ENCODE results near the gene JAK1.

The JAK1 gene

DNA sequence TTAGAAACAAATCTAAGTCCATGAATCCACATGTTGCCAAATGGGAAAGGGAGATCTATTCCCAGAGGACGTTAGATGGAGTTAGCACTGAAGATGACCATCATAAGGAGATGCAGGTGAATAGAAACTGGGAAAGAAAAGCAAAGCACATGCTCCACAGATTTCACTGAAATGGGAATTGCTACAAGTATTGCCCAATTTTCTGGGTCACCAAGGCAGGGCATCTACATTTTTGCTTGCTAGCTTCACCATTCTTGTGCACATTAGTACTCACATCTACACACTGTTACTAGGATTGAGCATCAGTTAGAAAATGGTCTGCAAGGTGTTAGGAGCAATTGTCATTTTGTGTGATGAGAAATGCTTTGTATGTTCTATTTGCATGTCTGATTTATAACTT, 99.1 kb downstream of the JAK1 start:
- peaks cover 7% of the 10 kb centered on the region; the same call in 1 of the 2 replicates for H3K36me3 ChIP-seq (ENCODE audit: insufficient read depth, low read depth, low read length)
- no peaks in the 10 kb centered on the region for H3K9me3 ChIP-seq (ENCODE audit: insufficient read depth, low read depth, low read length)
- no peaks in the 10 kb centered on the region for H3K4me1 ChIP-seq (ENCODE audit: insufficient read depth, low read length)
- H3K4me3 ChIP-seq (ENCODE audit: low read length), result no peak overlapping the region
- H3K9ac ChIP-seq (ENCODE audit: low read depth, low read length), result no peak overlapping the region
- H3K27ac ChIP-seq (ENCODE audit: low read length), result no peak overlapping the region
- H3K27me3 ChIP-seq (ENCODE audit: insufficient read depth, low read length), result no peaks in the 10 kb centered on the region

GRCh38 chr1:64866689-64867088, 99.7 kb downstream of the JAK1 start:
- H3K9ac ChIP-seq (ENCODE audit: low read depth, low read length), result no peak overlapping the region
- no peaks in the 10 kb centered on the region for H3K27me3 ChIP-seq (ENCODE audit: insufficient read depth, low read length)
- H3K27ac ChIP-seq (ENCODE audit: low read length), result no peak overlapping the region
- H3K4me3 ChIP-seq (ENCODE audit: low read length), result no peak overlapping the region
- H3K9me3 ChIP-seq (ENCODE audit: insufficient read depth, low read depth, low read length), result no peaks in the 10 kb centered on the region
- H3K36me3 ChIP-seq (ENCODE audit: insufficient read depth, low read depth, low read length), result peaks cover 7% of the 10 kb centered on the region; the same call in 1 of the 2 replicates
- no peaks in the 10 kb centered on the region for H3K4me1 ChIP-seq (ENCODE audit: insufficient read depth, low read length)

- H3K9ac ChIP-seq (ENCODE audit: low read depth, low read length), result no peak overlapping the region
- H3K27me3 ChIP-seq (ENCODE audit: insufficient read depth, low read length), result no peaks in the 10 kb centered on the region
- no peak overlapping the region for H3K27ac ChIP-seq (ENCODE audit: low read length)
- H3K4me3 ChIP-seq (ENCODE audit: low read length), result no peak overlapping the region
- H3K4me1 ChIP-seq (ENCODE audit: insufficient read depth, low read length), result no peaks in the 10 kb centered on the region
- H3K36me3 ChIP-seq (ENCODE audit: insufficient read depth, low read depth, low read length), result peaks cover 7% of the 10 kb centered on the region; the same call in 1 of the 2 replicates
- H3K9me3 ChIP-seq (ENCODE audit: insufficient read depth, low read depth, low read length), result no peaks in the 10 kb centered on the region
Observed at GRCh38 chr1:64865105-64865757, 101.1 kb downstream of the JAK1 start.

DNA sequence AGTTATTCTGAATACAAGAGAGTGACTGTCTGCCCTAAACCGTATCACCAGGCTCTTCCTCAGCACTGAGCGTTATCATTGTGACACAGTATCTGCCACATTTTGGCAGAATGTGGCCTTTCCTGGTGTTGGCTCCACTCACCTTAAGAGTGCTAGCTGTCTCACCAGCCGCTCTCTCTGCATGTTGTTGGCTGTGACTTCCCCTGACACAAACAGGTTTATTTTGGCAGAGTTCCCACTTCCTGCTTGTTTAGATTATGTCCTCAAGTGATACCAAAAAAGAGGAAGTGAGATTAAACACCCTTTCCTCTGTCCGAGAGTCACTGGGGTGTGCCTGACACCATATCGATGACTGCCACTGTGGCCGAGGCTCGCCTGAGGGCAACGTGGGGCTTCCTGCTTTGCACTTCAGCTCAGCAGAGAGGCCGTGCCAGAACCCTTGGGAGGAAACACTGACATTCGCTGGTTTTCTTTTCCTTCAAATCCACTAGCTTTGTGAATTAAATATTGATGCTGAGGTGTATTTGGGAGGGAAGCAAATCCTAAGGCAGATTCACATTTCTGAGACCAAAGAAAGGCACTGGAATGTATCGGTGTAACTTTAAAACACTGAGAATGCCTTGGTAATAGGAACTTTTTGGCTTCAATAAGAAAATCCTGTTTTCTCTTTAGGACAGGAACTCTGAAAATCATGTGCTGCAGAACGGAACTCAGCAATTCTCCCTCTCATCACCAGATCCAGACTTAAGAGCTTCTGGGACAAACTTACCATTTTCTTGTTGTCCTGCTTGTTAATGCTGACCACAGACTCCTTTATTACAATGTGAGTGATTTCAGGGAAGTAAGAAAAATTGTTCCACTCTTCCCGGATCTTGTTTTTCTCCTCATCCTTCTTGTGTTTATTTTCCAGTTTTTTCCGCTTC, 102.1 kb downstream of the JAK1 start:
- Histone ChIP-seq H3K4me3 (ENCODE audit: low read length) (no peak overlapping the region), H3K27ac (ENCODE audit: low read length) (no peak overlapping the region), H3K9ac (ENCODE audit: low read depth, low read length) (no peak overlapping the region)

GRCh38 chr1:64861611-64862010, 104.7 kb downstream of the JAK1 start:
- Histone ChIP-seq H3K4me1 (ENCODE audit: insufficient read depth, low read length) (no peaks in the 10 kb centered on the region), H3K4me3 (ENCODE audit: low read length) (no peak overlapping the region), H3K36me3 (ENCODE audit: insufficient read depth, low read depth, low read length) (peaks cover 22% of the 10 kb centered on the region), H3K27ac (ENCODE audit: low read length) (no peak overlapping the region), H3K9ac (ENCODE audit: low read depth, low read length) (no peak overlapping the region), H3K27me3 (ENCODE audit: insufficient read depth, low read length) (no peaks in the 10 kb centered on the region), H3K9me3 (ENCODE audit: insufficient read depth, low read depth, low read length) (no peaks in the 10 kb centered on the region)

More for the DNA sequence above, 102.1 kb downstream of the JAK1 start:
- H3K9me3 ChIP-seq (ENCODE audit: insufficient read depth, low read depth, low read length), result no peaks in the 10 kb centered on the region
- H3K27me3 ChIP-seq (ENCODE audit: insufficient read depth, low read length), result no peaks in the 10 kb centered on the region
- H3K4me1 ChIP-seq (ENCODE audit: insufficient read depth, low read length), result no peaks in the 10 kb centered on the region
- H3K36me3 ChIP-seq (ENCODE audit: insufficient read depth, low read depth, low read length), result peaks cover 12% of the 10 kb centered on the region

DNA sequence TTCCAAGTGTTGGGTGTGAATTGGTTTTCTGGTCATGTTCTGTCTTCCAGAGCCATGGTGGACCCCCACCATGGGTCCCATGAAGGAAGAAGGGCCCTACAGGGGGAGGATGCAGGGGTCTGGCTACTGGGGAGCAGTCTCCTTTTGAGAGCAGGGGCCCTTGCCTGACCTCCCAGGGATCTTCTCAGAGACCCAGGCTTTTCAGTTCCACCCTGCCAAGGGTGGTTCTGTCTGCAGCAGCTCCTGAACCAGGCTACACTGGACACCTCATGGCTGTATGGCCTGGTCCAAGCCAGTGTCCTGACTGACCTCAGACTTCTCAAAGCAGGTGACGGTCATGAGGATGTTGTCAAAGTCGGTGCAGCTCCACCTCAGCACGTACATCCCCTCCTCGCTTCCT, 109.0 kb downstream of the JAK1 start:
- no peaks in the 10 kb centered on the region for H3K9me3 ChIP-seq (ENCODE audit: insufficient read depth, low read depth, low read length)
- no peak overlapping the region for H3K27ac ChIP-seq (ENCODE audit: low read length)
- H3K4me3 ChIP-seq (ENCODE audit: low read length), result no peak overlapping the region
- H3K27me3 ChIP-seq (ENCODE audit: insufficient read depth, low read length), result no peaks in the 10 kb centered on the region
- no peaks in the 10 kb centered on the region for H3K4me1 ChIP-seq (ENCODE audit: insufficient read depth, low read length)
- H3K36me3 ChIP-seq (ENCODE audit: insufficient read depth, low read depth, low read length), result peaks cover 29% of the 10 kb centered on the region
- H3K9ac ChIP-seq (ENCODE audit: low read depth, low read length), result no peak overlapping the region

DNA sequence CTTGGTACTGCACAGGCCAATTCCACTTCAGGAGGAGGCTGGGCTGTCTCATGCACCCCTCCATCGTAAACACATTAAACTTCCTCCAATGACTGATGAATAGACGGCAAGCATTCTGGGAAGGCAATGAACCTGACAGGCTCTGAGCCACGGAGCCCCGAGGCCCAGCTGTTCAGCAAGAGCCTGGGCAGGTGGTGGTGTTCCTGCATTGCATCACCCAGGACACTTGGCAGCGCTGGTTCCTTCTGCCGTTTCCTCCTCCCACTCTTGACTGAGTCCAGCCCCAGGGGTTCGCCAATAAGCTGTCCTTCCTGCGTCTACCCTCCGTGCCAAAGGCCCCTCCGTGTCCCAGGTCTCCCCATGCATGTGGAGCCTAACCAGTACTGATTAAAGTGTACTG, 109.8 kb downstream of the JAK1 start:
- Histone ChIP-seq H3K4me1 (ENCODE audit: insufficient read depth, low read length) (no peaks in the 10 kb centered on the region), H3K27me3 (ENCODE audit: insufficient read depth, low read length) (no peaks in the 10 kb centered on the region), H3K36me3 (ENCODE audit: insufficient read depth, low read depth, low read length) (peaks cover 29% of the 10 kb centered on the region)

DNA sequence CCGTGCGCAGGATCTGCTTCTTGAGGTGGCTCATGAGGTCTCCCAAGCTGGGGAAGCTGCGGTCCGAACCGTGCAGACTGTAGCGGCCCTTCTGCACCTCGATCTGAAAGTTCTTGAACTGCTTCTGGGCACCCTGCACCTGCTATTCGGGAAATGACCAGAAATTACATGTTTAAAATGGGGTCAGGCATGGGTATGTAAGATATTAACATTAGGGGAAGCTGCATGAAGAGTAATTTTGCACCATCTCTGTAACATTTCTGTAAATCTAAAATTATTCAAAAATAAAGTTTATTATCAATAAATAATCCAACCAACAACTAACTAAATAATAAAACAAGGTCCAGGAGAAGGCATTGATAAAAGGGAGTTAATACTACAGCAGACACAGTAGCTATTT, 110.8 kb downstream of the JAK1 start:
- Histone ChIP-seq H3K27ac (ENCODE audit: low read length) (no peak overlapping the region), H3K4me3 (ENCODE audit: low read length) (no peak overlapping the region), H3K9ac (ENCODE audit: low read depth, low read length) (no peak overlapping the region), H3K4me1 (ENCODE audit: insufficient read depth, low read length) (no peaks in the 10 kb centered on the region), H3K36me3 (ENCODE audit: insufficient read depth, low read depth, low read length) (peaks cover 29% of the 10 kb centered on the region), H3K27me3 (ENCODE audit: insufficient read depth, low read length) (no peaks in the 10 kb centered on the region), H3K9me3 (ENCODE audit: insufficient read depth, low read depth, low read length) (no peaks in the 10 kb centered on the region)

More for the DNA sequence above, 109.8 kb downstream of the JAK1 start:
- Histone ChIP-seq H3K4me3 (ENCODE audit: low read length) (no peak overlapping the region), H3K27ac (ENCODE audit: low read length) (no peak overlapping the region), H3K9ac (ENCODE audit: low read depth, low read length) (no peak overlapping the region), H3K9me3 (ENCODE audit: insufficient read depth, low read depth, low read length) (no peaks in the 10 kb centered on the region)

DNA sequence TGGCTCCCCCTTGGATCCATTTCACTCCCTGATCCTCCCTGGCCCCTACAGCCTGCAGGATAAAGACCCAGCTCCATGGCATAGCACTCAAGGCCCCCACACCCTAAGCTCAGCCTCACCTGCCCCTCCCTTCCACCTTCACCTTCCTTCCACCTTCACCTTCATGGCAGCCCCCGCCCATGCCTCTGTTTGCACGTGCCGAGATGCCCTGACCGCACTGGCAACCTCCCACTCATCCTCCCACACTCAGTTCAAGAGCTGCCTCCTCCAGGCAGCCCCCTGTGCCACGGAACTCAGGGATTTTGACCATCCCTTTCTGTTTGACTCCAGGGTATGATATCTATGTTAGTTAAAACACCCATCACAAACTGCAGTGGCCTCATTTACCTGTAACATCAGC, 111.7 kb downstream of the JAK1 start:
- Histone ChIP-seq H3K27ac (ENCODE audit: low read length) (no peak overlapping the region), H3K9ac (ENCODE audit: low read depth, low read length) (no peak overlapping the region), H3K4me3 (ENCODE audit: low read length) (no peak overlapping the region), H3K27me3 (ENCODE audit: insufficient read depth, low read length) (no peaks in the 10 kb centered on the region), H3K36me3 (ENCODE audit: insufficient read depth, low read depth, low read length) (peaks cover 31% of the 10 kb centered on the region), H3K4me1 (ENCODE audit: insufficient read depth, low read length) (no peaks in the 10 kb centered on the region), H3K9me3 (ENCODE audit: insufficient read depth, low read depth, low read length) (no peaks in the 10 kb centered on the region)

- Histone ChIP-seq H3K4me3 (ENCODE audit: low read length) (no peak overlapping the region), H3K27me3 (ENCODE audit: insufficient read depth, low read length) (no peaks in the 10 kb centered on the region), H3K36me3 (ENCODE audit: insufficient read depth, low read depth, low read length) (peaks cover 20% of the 10 kb centered on the region; the same call in 1 of the 2 replicates), H3K4me1 (ENCODE audit: insufficient read depth, low read length) (no peaks in the 10 kb centered on the region), H3K9ac (ENCODE audit: low read depth, low read length) (no peak overlapping the region), H3K27ac (ENCODE audit: low read length) (no peak overlapping the region), H3K9me3 (ENCODE audit: insufficient read depth, low read depth, low read length) (no peaks in the 10 kb centered on the region)
Observed at GRCh38 chr1:64851664-64852063, 114.7 kb downstream of the JAK1 start.

DNA sequence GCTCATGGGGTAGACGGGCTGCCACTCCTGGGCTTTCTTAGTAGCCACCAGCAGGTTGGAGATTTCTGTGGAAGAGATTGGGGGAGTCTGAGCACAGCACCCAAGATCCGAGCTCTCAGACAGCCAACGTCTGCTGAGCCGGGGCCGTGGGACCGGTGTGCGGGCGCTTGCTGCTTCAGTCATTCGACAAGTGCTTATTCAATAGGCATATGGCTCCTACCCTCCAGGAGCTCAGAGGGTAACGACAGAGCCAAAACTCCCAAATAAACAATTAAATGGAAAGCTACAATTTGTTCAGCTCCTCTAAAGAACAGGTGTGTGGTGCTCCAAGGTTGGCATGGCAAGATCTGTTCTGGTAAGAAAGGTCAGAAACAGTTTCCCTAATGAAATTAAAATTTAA, 115.5 kb downstream of the JAK1 start:
- Histone ChIP-seq H3K36me3 (ENCODE audit: insufficient read depth, low read depth, low read length) (peaks cover 19% of the 10 kb centered on the region; the same call in 1 of the 2 replicates), H3K27ac (ENCODE audit: low read length) (no peak overlapping the region), H3K27me3 (ENCODE audit: insufficient read depth, low read length) (no peaks in the 10 kb centered on the region)

GRCh38 chr1:64849942-64850341, 116.4 kb downstream of the JAK1 start:
- H3K4me3 ChIP-seq (ENCODE audit: low read length), result no peak overlapping the region
- H3K27me3 ChIP-seq (ENCODE audit: insufficient read depth, low read length), result no peaks in the 10 kb centered on the region
- H3K9me3 ChIP-seq (ENCODE audit: insufficient read depth, low read depth, low read length), result no peaks in the 10 kb centered on the region
- H3K9ac ChIP-seq (ENCODE audit: low read depth, low read length), result no peak overlapping the region
- peaks cover 13% of the 10 kb centered on the region; the same call in 1 of the 2 replicates for H3K36me3 ChIP-seq (ENCODE audit: insufficient read depth, low read depth, low read length)
- no peaks in the 10 kb centered on the region for H3K4me1 ChIP-seq (ENCODE audit: insufficient read depth, low read length)
- H3K27ac ChIP-seq (ENCODE audit: low read length), result no peak overlapping the region

More for the DNA sequence above, 115.5 kb downstream of the JAK1 start:
- Histone ChIP-seq H3K4me3 (ENCODE audit: low read length) (no peak overlapping the region), H3K4me1 (ENCODE audit: insufficient read depth, low read length) (no peaks in the 10 kb centered on the region), H3K9ac (ENCODE audit: low read depth, low read length) (no peak overlapping the region), H3K9me3 (ENCODE audit: insufficient read depth, low read depth, low read length) (no peaks in the 10 kb centered on the region)

Measured in iPS-20b (cell line).